Neural progenitor cell (in vitro differentiated cells): ENCODE data around the gene MAST3. TPM values are rescaled to one million over a fixed set of nuclear protein-coding genes. Genes with fewer than 3 reads are reported as not detected.
"Not testable (repeated sequence)": the region's sequence is repeated elsewhere in the genome, so short reads cannot be mapped to it uniquely, and the experiment has no call there.

Experiments used
- DNase-seq: peaks from one replicate; pipeline ENCODE4 v3.0.0-alpha.2; 2016; ENCODE audit warnings: low spot score
- H2AFZ ChIP-seq: fragments of 200-600 bp; sonication (generic); replicated peaks from 2 replicates; pipeline ENCODE4 v1.6.1; 2016; ENCODE audit warnings: antibody characterized with exemption
- H3F3A ChIP-seq: fragments of 200-600 bp; sonication (generic); 2 replicates; pipeline ENCODE4 v1.6.1; 2016; ENCODE audit warnings: antibody characterized with exemption, low read depth
- H3K27ac ChIP-seq: fragments of 200-600 bp; sonication (generic); 2 replicates; pipeline ENCODE4 v1.5.1; 2016; ENCODE audit warnings: mild to moderate bottlenecking
- H3K27me3 ChIP-seq: fragments of 200-600 bp; sonication (generic); 2 replicates; pipeline ENCODE4 v1.6.1; 2016; ENCODE audit warnings: mild to moderate bottlenecking, moderate library complexity
- H3K36me3 ChIP-seq: fragments of 200-600 bp; sonication (generic); 2 replicates; pipeline ENCODE4 v1.5.1; 2016
- H3K4me1 ChIP-seq: fragments of 200-600 bp; sonication (generic); 2 replicates; pipeline ENCODE4 v1.6.1; 2016; ENCODE audit warnings: mixed run types
- H3K4me2 ChIP-seq: fragments of 200-600 bp; sonication (generic); 2 replicates; pipeline ENCODE4 v1.6.1; 2016
- H3K4me3 ChIP-seq: fragments of 200-600 bp; sonication (generic); 2 replicates; pipeline ENCODE4 v1.5.1; 2016
- H3K79me2 ChIP-seq: fragments of 200-600 bp; sonication (generic); 2 replicates; pipeline ENCODE4 v1.6.1; 2016; ENCODE audit warnings: low read depth
- H3K9ac ChIP-seq: fragments of 200-600 bp; sonication (generic); 2 replicates; pipeline ENCODE4 v1.6.1; 2016
- H3K9me3 ChIP-seq: fragments of 200-600 bp; sonication (generic); 2 replicates; pipeline ENCODE4 v1.5.1; 2016; ENCODE audit warnings: low read depth
- H4K20me1 ChIP-seq: fragments of 200-600 bp; sonication (generic); 2 replicates; pipeline ENCODE4 v1.6.1; 2016; ENCODE audit warnings: low read depth
- H3K27ac Mint-ChIP-seq: 3 replicates; pipeline ENCODE4 v1.8.0; 2021; ENCODE audit warnings: mixed read lengths
- H3K27me3 Mint-ChIP-seq: 2 replicates; pipeline ENCODE4 v1.8.0; 2022; ENCODE audit warnings: low read depth, mild to moderate bottlenecking, inconsistent platforms, moderate library complexity, mixed read lengths; ENCODE audit not compliant: insufficient read depth
- H3K36me3 Mint-ChIP-seq: 3 replicates; pipeline ENCODE4 v1.8.0; 2021; ENCODE audit warnings: mixed read lengths
- H3K4me1 Mint-ChIP-seq: 3 replicates; pipeline ENCODE4 v1.8.0; 2021; ENCODE audit warnings: mixed read lengths
- H3K4me3 Mint-ChIP-seq: 3 replicates; pipeline ENCODE4 v1.8.0; 2021; ENCODE audit warnings: mild to moderate bottlenecking, moderate library complexity, mixed read lengths
- H3K9me3 Mint-ChIP-seq: 3 replicates; pipeline ENCODE4 v1.8.0; 2020; ENCODE audit warnings: mixed read lengths
- EZH2 ChIP-seq: fragments of 200-600 bp; sonication (generic); IDR thresholded peaks from 2 replicates; pipeline ENCODE4 v1.6.1; 2017; ENCODE audit warnings: antibody characterized with exemption, mild to moderate bottlenecking, moderate library complexity
- EZH2phosphoT487 ChIP-seq: fragments of 200-600 bp; sonication (generic); IDR thresholded peaks from 2 replicates; pipeline ENCODE4 v1.6.1; 2017; ENCODE audit warnings: antibody characterized with exemption
- total RNA-seq: library from RNA; depleted of rRNA; stranded (reverse); fragments of >200 nt; gene quantifications from 2 replicates; pipeline ENCODE4 v1.2.3, GENCODE V29; 2015; ENCODE audit warnings: low replicate concordance
- TF ChIP-seq, protein P1 (sequence below): fragments of 200-600 bp; sonication (generic); IDR thresholded peaks from 2 replicates; pipeline ENCODE4 v1.5.1; 2017; ENCODE audit warnings: antibody characterized with exemption, mild to moderate bottlenecking

MAST3 gene
- total RNA-seq, 1 donor from 2014 or later: 2.1 TPM

DNA sequence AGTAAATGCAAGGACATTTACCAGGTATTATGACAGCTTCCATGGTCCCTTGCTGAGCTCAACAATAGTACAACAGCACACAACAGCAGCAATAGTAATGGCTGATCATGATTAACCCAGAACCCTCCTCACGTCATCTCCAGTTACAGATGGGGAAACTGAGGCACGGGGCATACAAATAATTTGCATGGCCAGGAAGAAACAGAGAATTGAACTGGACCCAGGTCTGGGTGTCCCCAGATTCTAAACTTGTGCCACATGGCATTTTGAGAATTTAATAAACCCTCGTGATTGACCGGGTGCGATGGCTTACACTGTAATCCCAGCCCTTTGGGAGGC is 7.2 kb downstream of the MAST3 start:
- H3K79me2 ChIP-seq: no peaks in the 10 kb centered on the region
- no peaks in the 10 kb centered on the region for H4K20me1 ChIP-seq
- peaks cover 21% of the 10 kb centered on the region for H3K27me3 ChIP-seq
- no peak overlapping the region for H3K9ac ChIP-seq
- H2AFZ ChIP-seq: peak overlapping the region; percentile 61
- Mint-ChIP-seq H3K4me1 (peaks cover 31% of the 10 kb centered on the region), H3K4me3 (peak overlapping the region; percentile 80), H3K36me3 (no peaks in the 10 kb centered on the region), H3K9me3 (peaks cover 3% of the 10 kb centered on the region), H3K27me3 (peaks cover 29% of the 10 kb centered on the region), H3K27ac (peak overlapping the region; percentile 79)
- no peaks in the 10 kb centered on the region for H3K36me3 ChIP-seq
- peak overlapping the region; percentile 48 for H3K4me3 ChIP-seq
- peaks cover 38% of the 10 kb centered on the region for H3F3A ChIP-seq
- TF ChIP-seq EZH2phosphoT487 (no peak), EZH2 (no peak)
- TF ChIP-seq, protein P1, sequence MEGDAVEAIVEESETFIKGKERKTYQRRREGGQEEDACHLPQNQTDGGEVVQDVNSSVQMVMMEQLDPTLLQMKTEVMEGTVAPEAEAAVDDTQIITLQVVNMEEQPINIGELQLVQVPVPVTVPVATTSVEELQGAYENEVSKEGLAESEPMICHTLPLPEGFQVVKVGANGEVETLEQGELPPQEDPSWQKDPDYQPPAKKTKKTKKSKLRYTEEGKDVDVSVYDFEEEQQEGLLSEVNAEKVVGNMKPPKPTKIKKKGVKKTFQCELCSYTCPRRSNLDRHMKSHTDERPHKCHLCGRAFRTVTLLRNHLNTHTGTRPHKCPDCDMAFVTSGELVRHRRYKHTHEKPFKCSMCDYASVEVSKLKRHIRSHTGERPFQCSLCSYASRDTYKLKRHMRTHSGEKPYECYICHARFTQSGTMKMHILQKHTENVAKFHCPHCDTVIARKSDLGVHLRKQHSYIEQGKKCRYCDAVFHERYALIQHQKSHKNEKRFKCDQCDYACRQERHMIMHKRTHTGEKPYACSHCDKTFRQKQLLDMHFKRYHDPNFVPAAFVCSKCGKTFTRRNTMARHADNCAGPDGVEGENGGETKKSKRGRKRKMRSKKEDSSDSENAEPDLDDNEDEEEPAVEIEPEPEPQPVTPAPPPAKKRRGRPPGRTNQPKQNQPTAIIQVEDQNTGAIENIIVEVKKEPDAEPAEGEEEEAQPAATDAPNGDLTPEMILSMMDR: no peak
- no peak overlapping the region for H3K27ac ChIP-seq
- H3K9me3 ChIP-seq: no peaks in the 10 kb centered on the region
- peak overlapping the region; percentile 80 for H3K4me2 ChIP-seq
- peaks cover 13% of the 10 kb centered on the region for H3K4me1 ChIP-seq
- no peak for DNase-seq

DNA sequence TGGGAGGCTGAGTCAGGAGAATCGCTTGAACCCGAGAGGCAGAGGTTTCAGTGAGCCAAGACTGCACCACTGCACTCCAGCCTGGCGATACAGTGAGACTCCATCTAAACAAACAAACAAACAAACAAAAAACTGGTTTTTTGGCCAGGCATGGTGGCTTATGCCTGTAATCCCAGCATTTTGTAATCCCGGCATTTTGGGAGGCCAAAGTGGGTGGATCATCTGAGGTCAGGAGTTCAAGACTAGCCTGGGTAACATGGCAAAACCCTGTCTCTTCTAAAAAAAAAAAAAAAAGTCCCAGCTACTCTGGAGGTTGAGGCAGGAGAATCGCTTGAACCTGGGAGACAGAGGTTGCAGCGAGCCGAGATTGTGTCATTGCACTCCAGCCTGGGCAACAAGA is 7.7 kb downstream of the MAST3 start:
- not testable (repeated sequence) for H3K4me3 Mint-ChIP-seq, H3K36me3 ChIP-seq
- peaks cover 28% of the 10 kb centered on the region for H3K27me3 Mint-ChIP-seq

DNA sequence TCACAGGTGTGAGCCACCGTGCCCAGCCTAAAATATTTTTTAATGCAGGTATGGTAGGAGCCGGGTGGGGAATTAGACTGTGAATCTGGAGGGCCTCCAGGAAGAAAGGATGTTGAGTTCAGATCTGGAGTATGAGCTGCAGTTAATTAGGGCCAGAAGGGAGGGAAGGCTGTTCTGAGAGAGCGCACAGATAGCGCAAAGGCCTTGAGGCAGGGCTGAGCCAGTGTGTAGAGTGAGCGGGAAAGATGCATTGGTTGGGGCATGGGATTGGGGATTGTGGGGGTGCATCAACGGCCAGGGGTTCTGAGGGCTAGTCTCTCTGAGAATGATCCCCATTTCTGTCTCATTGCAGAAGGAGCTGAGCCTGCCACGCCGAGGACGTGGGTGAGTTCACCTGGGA is 9.7 kb downstream of the MAST3 start:
- Histone ChIP-seq H3K4me2 (no peak overlapping the region), H3K4me3 (no peak overlapping the region), H3K36me3 (no peaks in the 10 kb centered on the region), H3K27ac (no peak overlapping the region), H3F3A (peaks cover 29% of the 10 kb centered on the region), H3K27me3 (peaks cover 33% of the 10 kb centered on the region), H3K9ac (no peak overlapping the region), H3K4me1 (no peaks in the 10 kb centered on the region), H2AFZ (no peak overlapping the region), H3K79me2 (no peaks in the 10 kb centered on the region), H4K20me1 (peaks cover 6% of the 10 kb centered on the region), H3K9me3 (no peaks in the 10 kb centered on the region)
- TF ChIP-seq, protein P1: no peak
- TF ChIP-seq EZH2phosphoT487: no peak
- no peak for TF ChIP-seq EZH2
- peaks cover 24% of the 10 kb centered on the region for H3K4me1 Mint-ChIP-seq
- no peak overlapping the region for H3K4me3 Mint-ChIP-seq
- H3K27me3 Mint-ChIP-seq: peaks cover 28% of the 10 kb centered on the region
- DNase-seq: no peak
- no peak overlapping the region for H3K27ac Mint-ChIP-seq
- peaks cover 3% of the 10 kb centered on the region for H3K9me3 Mint-ChIP-seq
- H3K36me3 Mint-ChIP-seq: no peaks in the 10 kb centered on the region

More for the DNA sequence above, 7.7 kb downstream of the MAST3 start:
- not testable (repeated sequence) for H3K9me3 ChIP-seq, H3K27ac ChIP-seq, H3K9me3 Mint-ChIP-seq, H3K79me2 ChIP-seq, H4K20me1 ChIP-seq, H3K9ac ChIP-seq, H2AFZ ChIP-seq, H3K27ac Mint-ChIP-seq, H3K36me3 Mint-ChIP-seq, H3K4me3 ChIP-seq, H3K4me2 ChIP-seq, DNase-seq
- Histone ChIP-seq H3K4me1 (peaks cover 13% of the 10 kb centered on the region), H3F3A (peaks cover 33% of the 10 kb centered on the region), H3K27me3 (peaks cover 23% of the 10 kb centered on the region)
- H3K4me1 Mint-ChIP-seq: peaks cover 29% of the 10 kb centered on the region

DNA sequence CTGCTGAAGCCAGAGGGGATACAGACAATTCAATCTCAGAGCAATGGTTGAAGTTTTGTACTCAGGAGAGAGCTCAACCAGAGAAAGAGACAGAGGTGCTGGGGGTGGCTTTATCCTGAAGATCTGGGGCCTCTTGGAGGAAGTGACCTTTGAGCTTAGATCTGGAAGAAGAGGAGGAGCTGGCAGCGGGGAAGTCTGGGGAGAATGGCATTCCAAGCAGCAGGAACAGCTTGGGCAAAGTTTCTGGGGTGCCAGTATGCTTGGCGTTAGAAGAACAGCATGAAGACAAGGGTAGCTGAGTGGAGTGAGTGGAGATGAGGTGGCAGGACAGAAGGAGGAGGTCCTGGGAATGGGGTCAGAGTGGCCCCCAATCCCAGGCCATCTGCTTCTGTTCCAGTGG is 11.3 kb downstream of the MAST3 start:
- peaks cover 33% of the 10 kb centered on the region for H3K27me3 ChIP-seq
- H2AFZ ChIP-seq: no peak overlapping the region
- Mint-ChIP-seq H3K9me3 (peaks cover 3% of the 10 kb centered on the region), H3K27me3 (peaks cover 27% of the 10 kb centered on the region), H3K4me3 (peak overlapping the region; percentile 81), H3K4me1 (peaks cover 22% of the 10 kb centered on the region), H3K27ac (peak overlapping the region; percentile 21), H3K36me3 (no peaks in the 10 kb centered on the region)
- H3K9me3 ChIP-seq: no peaks in the 10 kb centered on the region
- H3F3A ChIP-seq: peaks cover 29% of the 10 kb centered on the region
- no peak for DNase-seq
- TF ChIP-seq EZH2phosphoT487 (no peak), EZH2 (no peak)
- TF ChIP-seq, protein P1: no peak
- no peaks in the 10 kb centered on the region for H3K79me2 ChIP-seq
- H3K9ac ChIP-seq: no peak overlapping the region
- H3K36me3 ChIP-seq: no peaks in the 10 kb centered on the region
- H3K4me2 ChIP-seq: peak overlapping the region; percentile 97
- H3K4me1 ChIP-seq: no peaks in the 10 kb centered on the region
- no peak overlapping the region for H3K27ac ChIP-seq
- H4K20me1 ChIP-seq: peaks cover 6% of the 10 kb centered on the region
- no peak overlapping the region for H3K4me3 ChIP-seq
